Anterior cingulate cortex (tissue), 58 donors: ENCODE data around the gene UQCC3.
"Not testable (repeated sequence)": the region's sequence is repeated elsewhere in the genome, so short reads cannot be mapped to it uniquely, and the experiment has no call there.

Experiments used
- DNase-seq, 58 donors: peaks; one replicate each; lab custom pipeline; 2025; lab: John Stamatoyannopoulos, UW

The UQCC3 gene

DNA sequence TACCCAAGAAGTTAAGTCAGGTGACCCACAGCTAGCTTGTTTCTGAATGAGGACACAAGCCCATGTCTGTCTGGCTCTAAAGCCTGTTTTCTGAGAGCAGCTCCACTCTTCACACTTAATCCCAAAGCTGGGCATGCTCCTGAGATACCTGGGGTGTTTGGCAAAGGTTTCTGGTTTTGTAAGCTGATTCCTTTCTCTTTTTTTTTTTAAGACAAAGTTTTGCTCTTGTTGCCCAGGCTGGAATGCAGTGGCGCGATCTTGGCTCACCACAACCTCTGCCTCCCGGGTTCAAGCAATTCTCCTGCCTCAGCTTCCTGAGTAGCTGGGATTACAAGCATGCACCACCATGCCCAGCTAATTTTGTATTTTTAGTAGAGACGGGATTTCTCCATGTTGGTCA is 22.2 kb downstream of the UQCC3 start:
- not testable (repeated sequence) for DNase-seq

DNA sequence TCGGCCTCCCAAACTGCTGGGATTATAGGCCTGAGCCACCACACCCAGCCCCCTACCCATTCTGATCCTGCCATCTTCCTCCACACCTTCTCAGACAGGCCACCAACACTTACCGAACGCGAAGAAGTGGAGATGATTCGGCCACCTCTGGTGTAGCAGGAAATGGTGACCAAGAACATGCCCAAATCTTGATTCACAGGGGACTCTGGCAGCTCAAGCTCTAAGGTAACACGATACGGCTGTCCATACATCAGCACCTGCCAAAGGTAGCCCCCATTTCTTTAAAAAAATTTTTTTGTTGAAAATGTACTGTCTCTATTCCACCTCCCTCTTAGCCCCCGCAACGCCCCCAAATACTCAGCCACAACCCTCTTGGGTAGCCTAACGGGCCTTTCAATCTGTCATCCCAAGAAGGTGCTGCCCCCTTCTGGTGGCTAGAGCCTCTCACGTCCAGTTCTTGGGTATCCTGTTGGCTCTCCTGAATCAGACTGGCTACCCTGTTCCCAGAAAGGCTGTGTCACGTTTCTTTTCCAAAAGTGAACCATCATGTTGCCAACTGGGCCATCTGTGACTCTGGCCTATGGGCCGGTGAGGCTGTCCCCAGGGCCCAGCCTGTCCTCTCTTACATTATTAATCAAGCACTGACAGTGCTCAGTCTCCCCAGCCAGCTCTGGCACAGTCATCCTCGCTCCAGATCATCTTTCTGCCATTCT is 23.1 kb downstream of the UQCC3 start:
- peak in 45 of 58 donors; percentile 11 to 71 (median 40) for DNase-seq

DNA sequence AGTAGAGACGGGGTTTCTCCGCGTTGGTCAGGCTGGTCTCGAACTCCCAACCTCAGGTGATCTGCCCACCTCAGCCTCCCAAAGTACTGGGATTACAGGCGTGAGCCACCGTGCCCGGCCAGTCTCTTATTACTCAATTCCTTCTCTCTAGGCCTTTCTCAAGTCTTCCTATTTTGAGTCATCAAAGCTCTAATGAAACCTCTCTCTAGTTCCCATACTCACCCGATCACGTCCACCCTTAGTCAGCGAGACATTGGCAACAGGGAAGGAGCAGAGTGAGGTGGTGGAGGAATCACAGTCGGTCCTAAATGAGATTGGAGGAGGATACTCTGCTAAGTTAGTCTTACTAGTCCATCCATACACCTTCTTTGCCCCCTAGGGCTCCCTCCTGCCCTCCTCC is 30.8 kb downstream of the UQCC3 start:
- no peak for DNase-seq

DNA sequence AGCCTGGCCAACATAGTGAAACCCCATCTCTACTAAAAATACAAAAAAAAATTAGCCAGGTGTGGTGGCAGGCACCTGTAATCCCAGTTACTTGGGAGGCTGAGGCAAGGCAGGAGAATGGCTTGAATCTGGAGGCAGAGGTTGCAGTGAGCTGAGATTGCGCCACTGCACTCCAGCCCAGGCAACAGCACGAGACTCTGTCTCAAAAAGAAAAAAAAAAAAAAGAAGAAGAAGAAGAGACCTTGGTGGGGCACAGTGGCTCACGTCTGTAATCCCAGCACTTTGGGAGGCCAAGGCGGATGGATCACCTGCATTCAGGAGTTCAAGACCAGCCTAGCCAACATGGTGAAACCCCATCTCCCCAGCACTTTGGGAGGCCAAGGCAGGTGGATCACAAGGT is 32.4 kb downstream of the UQCC3 start:
- not testable (repeated sequence) for DNase-seq

DNA sequence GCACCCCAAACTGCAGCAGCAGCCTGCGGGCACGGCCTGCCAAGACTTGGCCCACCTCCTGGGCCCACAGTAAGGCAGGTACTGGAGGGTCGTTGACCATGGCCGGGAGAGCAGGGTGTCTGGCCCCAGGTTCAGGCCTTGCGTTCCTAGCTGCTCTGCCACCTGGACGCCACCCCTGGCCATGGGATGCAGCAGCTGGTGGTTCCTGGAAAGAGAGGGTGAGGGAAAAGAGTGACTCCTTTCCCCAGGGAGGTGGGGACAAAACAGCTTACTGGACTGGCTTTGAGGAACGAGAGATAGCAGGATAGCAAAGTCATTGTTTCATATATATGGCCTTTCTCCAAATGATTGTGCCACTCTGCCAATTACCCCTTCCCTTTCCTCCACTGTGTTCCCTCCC is 33.9 kb downstream of the UQCC3 start:
- no peak for DNase-seq

DNA sequence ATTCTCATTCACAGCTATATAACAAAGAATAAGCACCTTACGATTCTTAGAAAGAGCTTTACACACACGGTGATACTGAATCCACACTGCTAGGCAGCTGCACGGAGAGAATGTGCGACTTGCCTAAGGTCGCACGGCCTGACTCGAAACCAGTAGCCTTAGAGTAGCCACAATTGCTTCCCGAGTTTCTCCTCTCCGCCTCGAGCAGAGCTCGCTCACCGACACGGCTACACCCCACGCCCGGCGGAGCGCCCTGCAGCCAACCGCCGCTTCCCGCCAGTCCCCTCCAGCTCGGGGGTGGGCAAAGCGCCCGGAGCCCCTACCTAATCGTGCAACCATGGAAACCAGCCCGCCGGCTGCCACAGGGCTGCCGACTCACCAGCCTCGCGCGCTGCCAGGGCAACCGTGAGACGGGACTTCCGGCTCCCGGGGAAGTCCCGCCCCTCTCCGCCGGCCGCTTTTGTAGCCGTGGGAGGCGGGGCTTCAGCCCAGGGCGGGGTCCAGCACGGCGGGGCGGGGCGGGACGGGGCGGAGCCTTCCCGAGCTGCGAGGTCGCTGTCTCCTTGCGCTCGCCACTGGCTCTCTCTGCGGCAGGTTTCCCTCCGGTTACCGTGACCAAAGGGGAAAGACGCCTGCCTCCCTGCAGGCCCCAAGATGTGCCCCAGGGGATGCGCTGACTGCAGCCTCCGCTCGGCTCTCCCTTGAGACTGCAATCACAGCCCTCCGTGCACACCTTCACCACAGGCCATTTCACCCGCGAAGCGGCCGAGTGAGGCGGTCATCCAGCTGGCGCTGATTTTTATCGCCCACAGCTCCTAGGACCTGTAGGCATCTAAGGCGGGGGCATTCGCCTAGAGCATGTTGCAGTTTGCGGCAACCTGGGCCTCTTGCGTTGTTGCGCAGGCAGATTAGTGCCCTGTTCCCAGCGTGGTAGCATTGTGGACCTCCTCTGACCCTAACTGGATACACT is 34.7 kb downstream of the UQCC3 start:
- peak; percentile 51 to 98 (median 92) for DNase-seq

DNA sequence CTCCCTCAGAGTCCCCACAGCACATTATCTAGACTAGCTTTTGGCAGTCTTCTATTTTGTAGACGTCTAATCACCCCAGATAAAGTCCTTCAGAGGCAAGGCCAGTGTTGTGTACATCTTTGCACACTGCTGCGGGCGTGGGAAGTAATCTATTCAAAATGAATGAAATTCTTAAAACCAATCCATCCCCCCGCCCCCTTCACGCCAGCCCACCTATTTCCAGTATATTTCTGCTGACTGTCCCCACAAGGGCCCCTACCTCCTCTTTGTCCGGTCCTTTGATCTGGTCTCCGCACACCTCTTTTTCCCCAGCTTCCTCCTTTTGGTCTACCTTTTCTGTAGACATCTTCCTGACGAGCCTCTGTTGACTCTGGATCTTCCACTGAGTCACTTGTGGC is 35.4 kb downstream of the UQCC3 start:
- DNase-seq = peak in 1 of 58 donors; percentile 35

DNA sequence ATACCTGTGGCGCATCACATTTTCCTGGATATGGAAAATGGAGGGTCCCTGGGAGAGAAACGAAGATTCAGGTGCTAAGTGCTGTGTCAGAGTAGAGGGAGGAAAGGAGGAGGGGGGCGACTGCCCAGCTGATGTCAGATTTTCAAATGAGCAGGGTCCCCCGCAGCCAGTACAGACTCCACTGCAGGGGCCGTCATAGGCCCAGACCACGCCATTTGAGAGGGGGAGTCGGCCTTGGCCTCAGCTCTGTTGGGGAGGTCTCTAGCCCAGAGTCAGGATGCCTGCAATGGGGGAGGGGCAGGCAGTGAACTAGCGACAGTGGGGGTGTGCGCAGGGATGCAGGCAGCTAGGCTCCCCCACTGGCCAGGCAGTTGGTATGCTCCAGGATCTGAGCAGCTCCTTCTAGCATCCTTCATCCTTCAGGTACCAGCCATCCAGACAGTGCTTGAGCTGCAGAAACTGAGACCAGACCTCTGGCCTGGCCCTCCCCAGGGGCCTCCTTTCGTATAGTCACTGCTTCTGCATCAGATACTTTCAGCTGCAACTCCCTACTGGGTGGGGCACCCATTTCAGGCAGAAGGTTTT is 35.9 kb downstream of the UQCC3 start, which contains the start of the genes BSCL2 and GNG3:
BSCL2 (minus strand) TSS at position 148 of the 585 bp plus-strand sequence. CDS start 229 bp downstream, outside the sequence.
GNG3 (plus strand) TSS at position 400 of the 585 bp plus-strand sequence. CDS start 620 bp downstream, outside the sequence.
- DNase-seq = peak; percentile 26 to 97 (median 84)

DNA sequence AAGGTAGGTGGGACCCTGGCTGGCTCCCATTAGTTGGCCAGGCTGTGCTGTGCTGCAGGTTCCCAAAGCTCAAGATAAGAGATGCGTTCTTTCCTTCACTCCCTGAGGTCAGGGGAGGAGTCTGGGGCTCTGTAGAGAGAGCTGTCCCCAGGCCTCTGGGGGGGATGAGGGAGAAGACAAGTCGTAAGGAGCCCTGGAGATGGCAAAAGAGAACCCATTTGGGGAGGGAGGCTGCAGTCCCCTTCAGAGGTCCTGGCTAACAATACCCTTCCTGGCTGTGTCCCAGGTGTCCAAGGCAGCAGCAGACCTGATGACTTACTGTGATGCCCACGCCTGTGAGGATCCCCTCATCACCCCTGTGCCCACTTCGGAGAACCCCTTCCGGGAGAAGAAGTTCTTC is 36.9 kb downstream of the UQCC3 start:
- peak in 7 of 58 donors; percentile 7 to 45 (median 22) for DNase-seq

DNA sequence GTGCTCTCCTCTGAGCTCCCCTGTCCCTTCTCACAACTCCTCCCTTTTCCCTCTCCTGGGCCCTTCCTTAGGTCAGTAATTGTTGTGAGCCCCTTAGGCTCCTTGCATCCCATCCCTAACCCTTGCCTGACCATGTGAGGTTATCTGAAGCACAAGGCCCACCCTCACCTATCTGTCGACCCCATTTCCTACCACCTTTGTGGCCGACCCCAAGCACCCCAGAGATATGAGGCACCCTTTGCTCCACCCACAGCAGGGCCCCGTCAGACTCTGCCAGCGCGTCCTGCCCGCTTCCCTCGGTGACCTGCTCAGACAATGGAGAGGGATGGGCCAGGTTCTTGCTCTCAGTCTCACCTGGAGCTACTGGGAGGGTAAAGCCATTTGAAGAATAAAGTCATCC is 37.3 kb downstream of the UQCC3 start:
- DNase-seq = peak in 8 of 58 donors; percentile 37 to 54 (median 50)

DNA sequence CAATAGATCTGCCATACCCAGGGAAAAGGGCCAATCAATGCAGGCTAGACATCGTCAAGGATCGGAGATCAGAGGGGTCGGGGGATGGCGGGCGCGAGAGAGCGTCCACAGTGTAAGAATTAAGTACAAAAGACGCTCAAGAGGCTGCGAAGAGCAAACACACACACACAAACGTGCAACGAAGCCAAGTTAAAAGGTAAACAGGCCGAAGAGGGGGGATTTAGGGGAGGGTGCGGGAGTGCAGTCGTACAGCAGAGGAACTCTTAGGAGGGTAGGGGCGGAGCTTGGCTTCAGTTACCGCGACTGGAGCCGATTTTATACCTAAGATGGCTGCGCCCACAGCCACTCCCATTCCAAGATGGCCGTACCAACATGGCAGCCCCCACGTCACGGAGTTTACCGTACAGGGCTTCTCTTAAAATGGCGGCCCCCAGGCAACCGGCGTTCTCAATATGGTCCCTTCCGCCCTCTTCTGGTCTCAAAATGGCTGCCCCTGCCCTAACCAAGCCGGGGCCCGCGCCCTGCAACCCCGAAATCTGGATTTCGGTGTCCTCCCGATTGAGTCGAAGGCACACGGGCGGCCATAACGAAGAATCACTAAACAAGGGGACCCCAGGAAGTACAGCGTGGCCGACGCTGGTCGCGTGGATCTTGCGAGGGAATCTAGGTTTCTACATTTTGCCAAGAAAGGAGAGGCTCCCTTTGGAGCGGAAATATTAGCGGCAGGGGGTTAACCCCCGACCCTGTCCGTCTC is 38.0 kb downstream of the UQCC3 start:
- DNase-seq = peak; percentile 71 to 98 (median 94)

DNA sequence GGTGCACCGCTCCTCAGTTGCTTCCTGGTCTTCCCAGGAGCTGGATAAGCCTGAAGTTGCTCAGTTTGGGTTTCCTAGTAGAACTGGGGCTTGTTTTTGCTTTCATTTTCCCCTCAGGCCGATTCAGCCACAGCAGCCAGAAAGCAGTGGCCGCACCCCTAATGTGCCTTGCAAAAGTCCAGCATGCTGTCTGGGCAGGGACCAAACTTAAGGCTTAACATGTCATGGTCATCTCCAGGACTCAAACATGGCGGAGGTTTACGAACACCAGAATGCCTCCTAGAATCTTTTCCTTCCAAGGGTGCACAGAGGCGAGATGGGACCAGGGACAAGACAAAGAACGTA is 38.5 kb downstream of the UQCC3 start:
- DNase-seq = peak in 3 of 58 donors; percentile 34 to 74 (median 57)

DNA sequence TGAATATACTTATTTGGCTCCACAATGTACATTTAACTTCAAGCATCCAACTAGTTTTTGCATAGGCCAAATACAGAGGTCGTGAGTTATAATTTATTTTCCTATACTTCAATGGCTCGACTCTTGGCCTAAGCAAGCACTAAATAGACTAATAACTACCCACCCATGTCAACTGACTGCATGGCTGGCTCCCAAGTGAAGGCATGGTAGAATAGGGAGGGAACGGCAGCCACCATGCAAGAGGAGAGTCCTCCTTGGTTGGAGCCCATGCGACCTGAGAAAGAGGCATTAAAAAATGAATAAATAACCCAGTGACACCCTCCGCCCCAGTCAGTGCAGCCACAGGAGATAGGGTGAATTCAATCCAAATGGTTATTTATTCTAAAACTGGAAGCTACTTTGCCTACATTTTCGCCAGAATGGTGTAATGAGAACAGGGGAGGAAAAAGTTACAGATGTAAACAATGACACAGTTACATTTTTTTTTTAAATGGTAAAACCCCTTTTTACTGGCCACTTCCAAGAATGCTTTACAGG is 40.9 kb downstream of the UQCC3 start:
- DNase-seq = no peak

DNA sequence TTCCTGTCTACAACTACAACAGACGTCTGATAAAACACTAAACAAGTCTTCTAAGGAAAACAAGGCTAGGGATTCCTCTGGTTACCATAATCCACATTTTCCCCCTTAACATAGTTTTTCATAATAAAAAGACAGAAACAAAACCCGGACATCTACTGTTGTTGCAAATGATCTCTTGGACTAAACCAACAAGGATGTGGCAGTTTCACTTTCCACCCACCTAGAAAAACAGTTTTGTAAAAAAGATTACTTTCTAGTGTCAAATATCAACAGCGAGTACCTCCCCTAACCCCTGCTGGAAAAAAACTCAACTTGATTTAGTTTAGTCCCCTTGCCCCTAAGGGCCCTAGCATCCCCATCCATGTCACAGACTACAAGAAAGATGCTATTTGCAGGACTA is 41.4 kb downstream of the UQCC3 start:
- DNase-seq = no peak

DNA sequence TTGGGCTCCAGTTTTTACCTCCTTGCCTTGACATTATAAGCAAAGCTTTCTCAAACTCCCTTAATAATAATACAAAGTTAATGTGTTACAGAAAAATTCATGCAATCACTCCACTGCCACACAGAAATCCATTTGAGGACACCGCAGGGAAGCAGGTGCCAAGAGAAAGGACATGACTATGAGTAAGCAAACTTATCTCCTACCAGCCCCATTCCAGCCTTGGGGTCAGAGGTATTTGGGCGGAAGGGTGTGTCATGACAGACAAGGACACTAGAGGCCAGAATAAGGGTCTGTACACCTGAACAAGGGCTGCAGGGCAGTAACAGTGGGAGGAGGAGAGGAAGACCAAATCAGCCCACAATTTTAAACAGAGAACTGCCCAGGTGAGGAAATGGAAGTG is 41.9 kb downstream of the UQCC3 start:
- DNase-seq = no peak

DNA sequence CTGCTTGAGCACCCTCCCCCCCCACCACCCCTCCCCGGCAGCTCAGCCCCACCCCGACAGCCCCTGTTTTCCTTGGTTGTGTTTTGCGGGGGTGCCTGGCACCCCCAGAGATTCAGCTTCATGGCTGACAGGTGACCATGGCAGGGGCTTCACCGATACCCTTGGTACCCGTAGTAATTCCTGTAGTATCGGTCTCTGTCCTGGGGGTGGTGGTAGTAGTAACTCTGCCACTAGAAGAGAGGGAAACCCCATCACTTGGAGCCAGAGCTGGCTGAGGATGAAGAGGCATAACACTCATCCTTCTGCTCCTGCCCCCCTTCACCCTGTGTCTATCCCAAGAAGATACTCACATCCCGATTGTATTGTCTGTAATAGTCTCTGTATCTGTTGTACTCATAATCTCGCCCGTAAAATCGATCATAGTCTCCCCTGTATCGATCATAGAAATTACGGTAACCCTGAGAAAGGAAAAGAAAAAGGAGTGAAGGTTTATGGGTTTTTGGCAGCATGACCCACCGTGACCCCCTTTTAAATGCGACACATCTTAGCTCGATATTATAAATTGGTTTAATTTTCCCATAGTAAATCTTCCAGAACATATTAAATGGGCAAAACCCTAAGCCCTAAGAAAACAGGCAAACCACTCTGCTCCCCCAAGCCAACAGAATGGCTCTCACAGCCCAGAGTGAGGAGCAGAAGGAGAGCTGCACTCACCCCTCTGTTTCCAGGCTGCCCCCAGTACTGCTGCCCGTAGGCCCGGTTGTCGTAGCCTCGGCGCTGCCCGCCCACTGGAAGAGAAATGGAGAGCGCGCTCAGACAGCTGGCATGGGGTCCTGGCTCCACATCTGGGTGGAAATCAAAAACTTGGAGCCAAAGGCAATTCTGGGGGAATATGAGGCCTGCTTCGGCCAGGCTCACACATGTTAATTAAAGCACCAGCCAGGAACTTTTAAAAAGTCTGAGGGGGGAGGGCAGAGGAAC is 44.0 kb downstream of the UQCC3 start:
- DNase-seq = no peak

DNA sequence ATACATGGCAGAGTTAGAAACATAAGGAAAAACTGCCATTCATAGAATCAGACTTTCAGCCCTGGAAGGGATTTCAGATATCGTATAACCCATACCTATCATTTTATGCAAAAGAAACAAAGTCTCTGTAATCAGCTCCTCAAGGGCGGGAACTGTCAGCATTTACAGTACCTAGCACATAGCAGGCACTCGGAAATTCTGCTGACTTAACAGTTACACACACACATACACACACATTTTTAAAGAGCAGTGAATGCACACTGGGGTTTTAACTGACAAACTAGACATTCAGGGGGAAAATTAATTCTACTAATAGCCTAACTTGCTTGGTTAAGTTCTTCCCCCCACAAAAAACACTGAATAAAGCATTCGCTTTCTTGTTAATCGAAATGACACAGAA is 44.7 kb downstream of the UQCC3 start:
- DNase-seq = no peak

DNA sequence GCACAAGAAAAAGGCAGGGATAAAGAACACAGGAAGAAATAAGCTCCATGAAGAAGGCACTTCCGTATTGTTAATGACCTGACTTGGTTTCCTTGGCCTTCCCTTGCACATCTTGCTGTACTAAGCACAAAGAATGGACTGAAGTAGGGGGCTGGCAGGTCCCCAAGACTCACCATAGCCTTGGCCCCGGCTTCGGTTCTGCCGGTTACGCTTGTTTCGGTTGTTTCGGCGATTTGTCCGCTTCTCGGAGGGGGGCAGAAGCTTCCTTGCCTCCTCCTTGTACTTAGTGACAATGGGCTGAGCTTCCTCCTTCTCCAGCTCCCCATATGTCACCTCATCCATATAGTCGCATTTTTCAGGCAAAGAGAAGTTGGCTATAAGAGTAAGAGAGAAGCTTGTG is 45.3 kb downstream of the UQCC3 start:
- peak in 1 of 58 donors; percentile 12 for DNase-seq
